Endometrium (tissue), 2 donors: Measurements from ENCODE around the gene NINJ2.

Experiments used
- FAIRE-seq: peaks from 2 replicates; lab custom pipeline; 2012; peaks lifted over from hg19 to GRCh38; lab: Jason Lieb, UNC
- donor health status: control.
- donor health status: control.

NINJ2 gene

DNA sequence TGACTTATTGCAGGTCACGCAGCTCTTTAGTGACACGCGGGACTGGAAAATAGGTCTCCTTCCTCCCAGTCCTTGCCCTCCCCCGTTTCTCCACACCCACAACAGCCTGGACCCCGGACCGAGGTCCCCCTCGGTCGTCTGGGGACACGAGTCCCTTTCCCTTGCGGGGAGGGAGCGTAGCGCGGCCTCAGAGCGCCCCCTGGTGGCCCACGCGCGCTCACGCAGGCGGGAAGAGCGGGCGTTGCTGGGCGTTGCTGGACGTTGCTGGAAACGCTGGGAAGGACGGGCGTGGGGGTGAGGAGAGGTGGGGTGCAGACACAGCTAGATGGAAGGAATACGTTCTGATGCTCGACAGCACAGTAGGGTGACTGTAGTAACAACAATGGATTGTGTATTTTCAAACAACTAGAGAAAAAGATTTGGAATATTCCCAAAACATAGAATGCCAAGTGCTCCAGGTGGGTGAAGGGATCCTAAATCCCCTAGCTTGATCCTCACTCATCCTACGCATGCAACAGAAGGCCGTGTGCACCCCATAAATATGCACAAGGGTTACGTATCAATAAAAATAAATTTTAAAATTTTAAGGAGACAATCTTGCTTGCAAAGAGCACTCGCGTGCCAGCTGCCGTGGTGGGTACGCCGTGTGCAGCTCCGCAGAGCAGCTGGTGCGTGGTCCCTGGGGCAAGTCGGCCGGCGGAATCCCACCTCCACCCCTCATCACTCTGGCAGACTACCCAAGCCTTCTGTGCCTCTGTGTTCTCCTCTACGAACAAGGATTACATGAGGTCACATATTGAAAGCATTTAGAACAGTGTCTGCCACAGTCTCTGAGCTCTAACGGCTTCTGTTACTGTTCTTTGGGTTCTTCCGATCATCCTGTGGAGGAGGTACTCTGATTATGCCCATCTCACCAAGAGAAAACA is 116.1 kb downstream of the NINJ2 start:
- no peak for FAIRE-seq

DNA sequence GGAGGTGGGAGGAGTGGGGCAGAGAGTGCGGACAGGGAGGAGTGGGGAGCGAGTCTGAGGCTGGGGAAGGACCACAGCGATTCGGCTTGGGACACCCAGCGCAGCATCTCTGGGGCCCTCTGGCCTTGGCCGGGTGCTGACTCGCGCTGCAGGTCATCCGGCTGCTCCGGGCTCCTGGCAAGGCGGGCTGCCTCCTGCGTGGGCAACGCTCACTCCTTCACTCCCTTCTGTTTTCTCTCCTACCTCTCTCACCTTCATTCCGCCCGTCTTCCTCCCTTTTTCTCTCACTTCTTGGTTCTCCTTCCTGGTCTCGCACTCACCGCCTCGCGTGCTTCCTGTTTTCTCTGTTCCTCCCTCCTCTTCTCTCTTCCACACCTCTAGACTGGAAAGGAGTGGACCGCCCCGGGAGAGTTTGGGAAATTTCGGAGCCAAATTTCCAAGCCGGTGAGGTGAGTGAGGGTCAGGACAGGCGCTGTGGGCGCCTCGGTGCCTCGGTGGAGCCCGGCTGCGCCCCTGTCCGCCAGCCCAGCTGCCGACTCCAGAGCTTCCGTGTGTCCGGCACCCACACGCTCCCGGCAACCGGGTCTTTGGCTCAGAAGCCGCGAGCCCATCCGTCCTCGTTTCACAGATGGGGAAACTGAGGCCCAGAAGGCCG is 116.9 kb downstream of the NINJ2 start:
- no peak for FAIRE-seq

DNA sequence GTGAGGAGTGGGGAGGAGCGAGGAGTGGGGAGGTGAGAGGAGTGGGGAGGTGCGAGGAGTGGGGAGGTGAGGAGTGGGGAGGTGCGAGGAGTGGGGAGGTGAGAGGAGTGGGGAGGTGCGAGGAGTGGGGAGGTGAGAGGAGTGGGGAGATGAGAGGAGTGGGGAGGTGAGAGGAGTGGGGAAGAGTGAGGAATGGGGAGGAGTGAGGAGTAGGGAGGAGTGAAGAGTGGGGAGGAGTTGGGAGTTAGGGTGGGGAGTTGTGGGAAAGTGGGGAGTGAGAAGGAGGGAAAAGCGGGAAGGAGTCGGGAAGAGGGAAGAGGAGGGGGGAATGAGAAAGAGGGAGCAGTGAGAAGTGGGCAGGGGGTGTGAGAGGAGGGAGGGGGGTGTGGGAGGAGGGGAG is 117.4 kb downstream of the NINJ2 start:
- FAIRE-seq = no peak

DNA sequence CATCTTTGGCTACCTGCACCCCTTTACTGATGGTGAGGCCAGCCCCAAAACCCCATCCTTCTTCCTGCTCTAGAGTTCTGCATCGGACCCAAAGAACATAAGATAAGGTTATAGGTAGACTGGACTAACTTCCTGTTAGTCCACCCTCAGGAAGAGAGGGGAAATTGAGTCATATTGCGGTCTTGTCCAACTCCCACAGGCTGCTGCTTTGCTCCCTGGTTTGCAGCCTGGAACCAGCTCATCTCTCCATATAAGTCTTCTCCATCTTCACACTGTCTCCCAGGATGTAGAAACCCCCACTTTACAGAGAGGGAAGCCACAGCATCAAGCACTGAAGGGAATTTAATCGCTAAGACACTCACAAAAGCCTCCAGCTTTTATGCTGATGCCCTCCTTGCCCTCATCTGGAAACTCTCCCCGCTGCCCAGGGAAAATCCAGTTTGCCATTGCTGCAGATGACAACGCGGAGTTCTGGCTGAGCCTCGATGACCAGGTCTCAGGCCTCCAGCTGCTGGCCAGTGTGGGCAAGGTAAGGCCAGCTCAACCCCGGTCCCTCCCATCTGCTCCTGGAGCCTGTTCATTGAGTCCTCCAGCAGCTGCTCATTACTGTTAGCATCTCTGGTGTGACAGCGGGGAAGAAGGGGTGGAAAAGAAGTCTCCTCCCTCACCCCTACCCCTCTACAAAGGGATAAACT is 118.2 kb downstream of the NINJ2 start:
- FAIRE-seq = no peak

DNA sequence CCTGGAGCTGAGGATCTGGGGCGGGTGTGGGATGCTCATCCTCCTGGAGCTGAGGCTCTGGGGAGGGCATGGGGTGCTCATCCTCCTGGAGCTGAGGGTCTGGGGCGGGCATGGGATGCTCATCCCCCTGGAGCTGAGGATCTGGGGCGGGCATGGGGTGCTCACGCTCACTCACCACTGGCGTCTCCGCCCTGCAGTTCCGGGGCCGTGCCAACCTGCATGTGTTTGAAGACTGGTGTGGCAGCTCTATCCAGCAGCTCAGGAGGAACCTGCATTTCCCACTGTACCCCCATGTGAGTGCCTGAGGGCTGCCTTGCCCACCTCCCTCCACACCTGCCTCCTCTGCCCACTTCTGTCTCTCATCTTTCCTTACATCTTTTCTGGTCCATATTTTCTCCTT is 119.1 kb downstream of the NINJ2 start:
- no peak for FAIRE-seq

DNA sequence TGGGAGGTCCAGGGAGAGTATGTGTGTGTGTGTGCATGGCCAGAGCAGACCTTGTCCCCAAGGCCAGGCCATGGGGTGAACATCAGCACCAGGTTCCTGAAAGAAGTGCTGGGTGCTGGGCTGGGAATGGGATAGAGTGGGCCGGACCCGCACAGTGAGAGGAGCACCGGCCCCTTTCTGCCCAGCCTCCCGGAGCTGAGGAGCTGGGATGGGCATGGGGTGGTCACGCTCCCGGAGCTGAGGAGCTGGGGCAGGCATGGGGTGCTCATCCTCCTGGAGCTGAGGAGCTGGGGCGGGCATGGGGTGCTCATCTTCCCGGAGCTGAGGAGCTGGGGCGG is 120.2 kb downstream of the NINJ2 start:
- FAIRE-seq = no peak

DNA sequence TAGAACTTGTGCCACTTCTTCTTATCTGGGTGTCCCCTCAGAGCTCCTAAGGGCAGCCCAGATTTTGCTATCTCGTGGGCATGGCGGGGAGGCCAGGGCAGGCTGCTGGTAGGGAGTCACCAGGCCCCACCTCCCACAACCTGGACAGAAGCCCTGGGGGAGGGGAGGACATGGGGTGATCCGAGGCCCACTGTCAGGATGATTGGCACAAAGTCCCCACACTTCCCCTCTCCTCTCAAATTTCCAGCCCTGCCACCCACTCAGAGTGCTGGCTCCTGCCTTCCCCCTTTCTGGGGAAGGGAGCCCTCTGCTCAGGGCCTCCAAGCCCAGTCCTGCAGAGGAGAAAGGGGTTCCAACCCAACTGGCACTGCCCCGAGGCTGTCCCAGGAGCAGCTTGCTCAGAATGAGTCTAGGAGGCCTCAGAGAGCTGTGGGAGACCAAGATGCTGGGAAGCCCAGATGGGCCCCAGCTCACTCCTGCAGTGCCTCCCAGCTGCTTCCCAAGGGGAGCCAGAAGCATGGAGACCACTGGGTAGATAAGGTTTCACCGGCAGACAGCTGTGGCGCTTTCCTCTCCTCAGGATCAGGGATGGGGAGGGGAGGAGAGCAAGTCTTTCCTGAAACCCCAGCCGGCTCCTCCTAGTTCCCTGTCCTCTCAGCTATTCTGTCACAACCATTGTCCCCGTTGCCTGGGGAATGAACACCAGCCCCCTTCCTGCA is 120.7 kb downstream of the NINJ2 start:
- FAIRE-seq = no peak

DNA sequence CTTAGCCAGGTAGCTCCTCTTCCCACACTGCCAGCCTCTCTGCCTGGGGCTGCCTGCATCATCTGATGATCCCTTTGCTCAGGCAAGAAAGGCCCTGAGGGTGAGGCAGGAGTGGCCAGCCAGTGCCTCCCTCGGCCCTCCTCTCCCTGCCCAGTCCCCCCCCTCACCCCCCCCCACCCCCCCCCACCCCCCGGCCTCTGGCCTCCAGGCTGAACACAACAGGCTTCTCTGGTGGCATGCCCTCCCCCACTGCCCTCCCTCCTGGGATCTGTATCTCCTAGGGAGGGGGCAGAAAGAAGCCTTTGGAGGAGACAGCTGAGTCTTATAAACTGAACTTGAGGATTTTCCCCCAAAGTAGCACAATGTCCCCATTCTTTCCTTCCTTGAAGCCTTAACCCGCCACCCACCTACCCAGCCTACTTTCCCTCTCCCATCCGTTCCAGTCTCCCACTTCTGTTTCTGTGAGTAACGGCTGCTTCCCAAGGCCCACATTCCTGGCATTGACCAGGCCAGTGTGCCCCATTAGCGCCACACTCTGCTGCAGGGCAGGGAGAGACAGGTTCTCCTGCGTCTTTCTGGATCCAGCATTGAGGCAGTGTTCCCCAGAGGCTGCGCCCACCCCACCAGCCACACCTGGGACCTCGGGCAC is 121.4 kb downstream of the NINJ2 start:
- no peak for FAIRE-seq

DNA sequence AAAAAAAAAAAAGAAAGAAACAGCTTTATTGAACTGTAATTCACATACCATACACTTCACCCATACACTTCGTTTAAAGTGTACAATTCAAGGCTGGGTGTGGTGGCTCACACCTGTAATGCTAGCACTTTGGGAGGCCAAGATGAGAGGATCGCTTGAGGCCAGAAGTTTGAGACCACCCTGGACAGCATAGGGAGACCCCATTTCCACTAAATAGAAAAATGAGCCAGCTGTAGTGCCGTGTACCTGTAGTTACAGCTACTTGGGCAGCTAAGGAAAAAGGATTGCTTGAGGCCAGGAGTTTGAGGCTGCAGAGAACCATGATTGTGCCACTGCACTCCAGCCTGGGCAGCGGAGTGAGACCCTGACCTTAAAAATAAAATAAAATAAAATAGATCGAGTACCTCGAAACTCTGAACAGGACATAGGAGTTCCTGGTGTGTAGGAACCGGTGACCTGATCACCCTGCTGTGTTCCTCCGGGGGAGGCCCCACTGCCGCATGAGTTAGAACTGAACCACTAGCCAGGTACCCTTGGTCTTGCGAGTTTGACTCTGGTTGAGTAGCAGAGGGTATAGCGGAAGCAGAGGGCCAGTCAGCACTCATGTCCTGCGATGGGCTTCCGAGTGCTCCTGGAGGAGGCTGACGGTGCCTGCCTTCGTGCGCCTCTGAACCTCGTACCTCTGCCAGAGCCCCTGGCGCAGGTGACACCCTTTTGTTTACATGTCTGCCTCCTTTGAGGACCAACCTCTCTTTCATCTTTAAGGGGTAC is 123.5 kb downstream of the NINJ2 start:
- no peak for FAIRE-seq

DNA sequence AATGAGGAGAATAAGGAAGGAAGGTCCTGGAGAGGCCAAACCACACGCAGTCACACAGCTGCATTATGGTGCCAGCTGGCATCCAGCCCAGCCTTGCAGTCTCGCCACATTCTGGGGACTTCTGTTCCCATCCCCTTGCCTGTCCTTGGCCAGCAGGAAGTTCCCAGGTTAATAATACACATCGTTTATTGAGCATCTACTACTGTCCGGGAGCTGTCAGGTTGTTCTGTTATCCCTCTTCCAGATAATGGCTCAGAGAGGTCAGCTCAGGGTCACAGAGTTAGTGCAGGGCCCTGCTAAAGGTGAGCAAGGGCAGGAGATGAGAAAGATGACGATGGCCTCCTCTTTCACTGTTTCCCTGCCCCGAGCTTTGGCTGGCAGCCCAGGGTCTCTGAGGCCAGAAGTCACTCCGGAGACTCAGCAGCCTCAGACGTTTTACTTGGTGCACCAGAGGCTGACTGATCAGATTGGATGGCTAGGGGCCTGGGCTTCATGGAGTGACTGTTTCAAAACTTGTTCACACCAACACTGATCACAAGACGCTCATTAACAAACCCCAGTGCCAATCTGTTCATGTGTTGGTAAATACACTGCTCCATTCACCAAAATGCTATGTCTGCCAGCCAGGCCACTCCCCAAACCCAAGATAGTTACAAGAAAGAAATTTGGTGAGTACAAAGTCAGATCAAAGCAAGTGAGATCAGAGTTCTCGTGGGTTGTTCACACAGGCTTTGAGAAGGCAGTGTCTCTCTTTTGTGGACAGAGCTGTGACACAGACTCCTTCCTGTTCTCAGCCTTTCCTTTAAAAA is 124.3 kb downstream of the NINJ2 start:
- FAIRE-seq = no peak

DNA sequence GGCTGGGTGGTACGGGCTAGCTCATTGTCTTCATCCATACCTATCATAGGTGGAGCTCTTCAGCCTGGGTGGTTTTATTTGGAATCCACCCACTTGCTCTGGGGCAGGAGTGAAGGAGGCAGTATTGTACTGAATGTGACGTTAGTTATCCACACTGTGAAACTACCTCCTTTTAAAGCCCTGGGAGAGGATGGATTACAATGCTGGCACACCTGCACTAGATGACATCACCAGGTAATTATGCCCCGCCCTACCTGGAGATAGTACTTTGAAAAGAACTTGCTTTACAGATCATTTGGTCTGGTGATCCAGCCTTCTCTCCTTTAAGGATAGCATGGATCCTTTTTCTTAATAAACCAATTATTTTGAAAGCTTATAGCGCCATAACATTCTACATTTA is 125.5 kb downstream of the NINJ2 start:
- no peak for FAIRE-seq

DNA sequence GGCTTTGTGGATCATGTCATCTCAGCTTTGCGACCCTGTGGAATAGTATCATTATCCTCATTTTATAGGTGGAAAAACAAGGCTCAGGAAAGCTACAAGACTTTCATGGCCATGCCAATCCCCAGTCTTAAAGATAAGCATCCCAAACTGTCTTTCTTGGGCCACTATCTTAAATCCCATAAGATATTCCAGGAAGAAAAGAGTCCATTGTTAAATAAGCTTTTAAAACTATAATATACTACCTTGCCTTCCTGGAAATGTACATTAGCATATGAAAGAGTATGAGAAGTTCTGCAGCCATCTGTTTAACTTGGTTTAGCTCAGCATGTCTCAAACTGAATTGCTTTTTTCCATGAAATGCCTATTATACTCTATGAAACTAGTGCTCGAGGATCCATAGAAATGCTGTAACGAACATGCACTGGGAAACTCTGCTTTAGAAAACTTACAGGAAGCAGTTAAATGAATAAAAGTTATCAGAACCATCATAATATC is 126.4 kb downstream of the NINJ2 start:
- FAIRE-seq = no peak

DNA sequence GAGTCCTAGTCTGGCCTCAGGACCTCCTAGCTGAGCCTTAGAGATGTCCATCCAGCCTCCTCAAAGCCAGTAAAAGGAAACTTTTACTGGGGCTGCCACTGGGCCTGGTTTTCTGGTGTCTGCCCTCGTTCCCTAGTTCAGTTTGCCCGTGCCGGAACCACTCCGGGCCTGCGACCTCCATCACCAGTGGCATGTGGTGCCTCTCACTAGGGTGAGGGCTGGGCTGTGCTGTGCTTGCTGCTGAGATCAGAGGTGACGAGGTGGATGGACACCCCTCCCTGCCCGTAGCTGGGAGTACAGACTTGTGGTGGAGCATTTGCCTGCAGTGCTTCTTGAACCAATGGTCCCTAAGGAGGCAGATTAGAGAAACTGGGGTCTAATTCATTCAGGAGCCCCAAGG is 127.8 kb downstream of the NINJ2 start:
- FAIRE-seq = no peak

DNA sequence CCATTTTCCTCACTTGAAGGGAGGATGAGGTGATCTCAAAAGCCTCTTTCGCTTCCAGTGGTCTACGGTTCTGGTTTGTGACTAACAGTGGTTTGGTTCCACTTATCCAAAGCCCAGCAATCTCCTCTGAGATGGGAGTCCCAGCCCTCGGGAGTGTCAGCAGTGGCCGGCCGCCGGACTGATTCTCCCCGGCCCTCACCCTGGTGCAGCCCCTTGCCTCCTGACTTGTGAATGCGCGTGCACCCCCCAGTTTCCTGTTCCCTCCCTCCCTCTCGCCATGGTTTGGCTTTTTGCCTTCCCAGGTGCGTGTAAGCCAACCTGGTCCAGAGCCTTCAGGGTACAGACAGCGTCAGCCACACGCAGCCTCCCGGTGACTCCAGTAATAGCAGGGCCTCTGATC is 129.0 kb downstream of the NINJ2 start:
- no peak for FAIRE-seq

DNA sequence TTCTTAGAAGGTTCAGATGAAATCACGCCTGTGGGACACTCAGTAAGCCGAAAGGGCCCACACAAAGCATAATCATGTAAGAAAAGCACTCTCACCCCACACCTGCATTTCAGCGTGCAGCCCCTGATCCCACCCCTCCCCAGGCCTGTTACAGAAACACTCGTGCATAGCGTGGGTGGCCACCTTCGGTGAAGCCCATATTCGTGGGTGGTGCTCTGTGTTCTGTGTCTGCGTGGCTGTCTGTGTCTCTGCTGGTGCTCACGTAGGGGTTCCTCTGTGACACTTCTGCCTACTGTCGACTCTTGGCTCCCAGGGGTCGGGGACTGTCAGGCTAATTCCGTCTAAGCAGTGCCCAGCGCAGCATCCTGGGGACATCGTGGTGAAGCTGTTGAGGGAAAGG is 129.5 kb downstream of the NINJ2 start:
- no peak for FAIRE-seq

DNA sequence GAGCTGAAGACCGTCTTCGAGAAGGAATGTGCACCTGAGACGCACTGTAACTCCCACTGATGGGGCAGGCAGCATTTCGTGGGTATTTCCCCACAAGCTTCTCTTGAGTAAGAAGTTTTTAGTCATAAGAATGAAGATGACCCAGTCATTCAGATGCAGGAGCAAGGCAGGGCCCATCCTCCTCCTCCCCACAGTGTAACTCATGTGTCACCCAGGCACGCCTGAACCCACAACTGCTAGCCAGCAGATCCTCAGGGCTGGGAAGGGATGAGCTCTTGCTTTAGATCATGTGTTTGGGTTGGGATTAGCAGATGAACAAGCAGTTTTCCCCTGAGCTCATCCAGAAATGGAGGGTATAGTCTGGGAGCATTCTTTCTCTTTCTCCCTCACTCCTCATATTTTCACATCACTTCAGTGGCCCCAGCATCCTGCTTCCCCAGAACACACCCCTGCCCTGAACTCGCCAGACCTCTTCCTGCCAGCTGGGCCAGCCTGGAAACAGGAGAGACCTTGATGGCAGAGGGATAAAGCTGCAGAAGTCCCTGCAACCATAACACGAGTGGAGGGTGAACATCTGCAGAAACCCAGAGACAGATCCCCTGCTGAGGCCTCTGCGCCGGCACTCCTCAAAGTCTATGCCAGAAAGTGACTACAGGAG is 130.2 kb downstream of the NINJ2 start:
- FAIRE-seq = no peak

DNA sequence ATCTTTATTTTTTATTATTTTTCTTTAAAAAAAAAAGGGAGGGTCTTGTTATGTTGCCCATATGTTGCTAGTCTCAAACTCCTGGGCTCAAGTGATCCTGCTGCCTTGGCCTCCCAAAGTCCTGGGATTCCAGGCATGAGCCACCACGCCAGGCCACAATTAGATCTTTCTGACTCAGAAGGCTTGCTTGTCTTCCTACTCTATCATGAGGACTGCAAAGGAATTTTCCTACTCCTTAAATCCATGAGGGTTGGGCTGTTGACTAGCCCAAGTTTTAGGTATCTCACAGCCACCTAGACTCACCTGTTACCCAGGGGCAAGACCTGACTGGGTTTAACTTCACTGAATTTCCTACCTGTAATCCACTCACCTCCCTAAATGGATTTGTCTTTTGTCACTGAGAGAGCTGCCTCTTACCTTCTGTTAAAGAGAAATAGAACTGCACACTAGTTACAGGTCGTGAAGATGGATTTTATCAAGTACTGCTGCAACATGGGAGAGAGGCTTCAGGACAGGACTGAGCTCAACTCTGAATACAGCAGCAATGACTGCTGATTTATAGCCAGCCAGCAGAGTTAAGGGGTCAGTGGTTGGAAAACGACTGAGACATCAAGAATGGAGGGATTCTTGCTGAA is 131.2 kb downstream of the NINJ2 start:
- no peak for FAIRE-seq

DNA sequence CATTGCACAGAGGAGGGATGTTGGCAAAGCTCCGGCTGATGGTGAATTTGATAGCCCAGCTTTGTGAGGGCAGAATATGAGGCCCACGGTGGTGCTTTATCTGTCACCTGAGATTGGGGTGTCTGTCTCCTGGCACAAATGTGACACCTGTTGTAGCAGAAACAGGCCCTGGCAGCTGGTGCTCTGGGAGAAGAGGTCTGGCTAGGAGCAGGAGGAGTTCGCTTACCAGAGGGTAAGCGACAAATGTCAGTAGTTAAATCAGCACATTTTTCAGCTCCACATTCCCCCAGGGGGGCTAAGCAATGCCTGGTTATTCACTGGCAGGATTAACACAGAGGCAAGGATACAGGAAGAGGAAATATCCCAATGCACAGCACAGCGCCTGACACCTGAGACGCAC is 132.4 kb downstream of the NINJ2 start:
- FAIRE-seq = no peak

DNA sequence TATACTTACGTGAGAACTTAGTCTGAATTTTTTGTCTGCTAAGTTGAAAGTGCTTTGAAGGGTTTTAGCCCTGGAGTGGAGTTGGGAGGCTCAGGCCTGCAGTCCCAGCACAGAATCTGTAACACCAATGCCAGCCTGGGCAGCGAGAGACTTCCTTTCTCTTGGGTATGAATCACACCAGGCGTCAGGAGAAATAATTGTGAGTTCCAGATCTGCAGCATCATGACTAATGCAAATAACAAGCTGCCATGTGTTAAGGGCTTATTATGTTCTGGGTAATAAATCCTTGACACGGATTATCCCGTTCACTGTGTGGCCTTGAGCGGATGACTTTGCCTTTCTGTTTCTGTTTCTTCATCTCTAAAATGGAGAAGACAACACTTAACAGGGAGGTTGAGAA is 132.9 kb downstream of the NINJ2 start:
- no peak for FAIRE-seq
